Coronary artery (tissue), 2 donors: ENCODE data around the gene ZNF281.

Experiments used
- DNase-seq: peaks from one replicate; pipeline ENCODE4 v3.0.0-alpha.2; 2017; ENCODE audit warnings: low spot score
- H3K27ac ChIP-seq, 2 donors: fragments of 200-600 bp; sonication (generic); one replicate each; pipeline ENCODE4 v1.5.1; 2016 to 2019
- H3K4me3 ChIP-seq: fragments of 200-600 bp; sonication (generic); 2 replicates; pipeline ENCODE4 v1.5.1; 2016; ENCODE audit warnings: mild to moderate bottlenecking, moderate library complexity
- TF ChIP-seq, protein P1 (sequence below): fragments of 200-600 bp; sonication (generic); IDR thresholded peaks from one replicate; pipeline ENCODE4 v1.5.1; 2019; ENCODE audit warnings: antibody characterized with exemption

ZNF281 gene

GRCh38 chr1:200437556-200438203 is 27.8 kb upstream of the ZNF281 start:
- DNase-seq = no peak
- Histone ChIP-seq H3K27ac (no peak overlapping the region), H3K4me3 (peak overlapping the region; percentile 48)
- TF ChIP-seq, protein P1, sequence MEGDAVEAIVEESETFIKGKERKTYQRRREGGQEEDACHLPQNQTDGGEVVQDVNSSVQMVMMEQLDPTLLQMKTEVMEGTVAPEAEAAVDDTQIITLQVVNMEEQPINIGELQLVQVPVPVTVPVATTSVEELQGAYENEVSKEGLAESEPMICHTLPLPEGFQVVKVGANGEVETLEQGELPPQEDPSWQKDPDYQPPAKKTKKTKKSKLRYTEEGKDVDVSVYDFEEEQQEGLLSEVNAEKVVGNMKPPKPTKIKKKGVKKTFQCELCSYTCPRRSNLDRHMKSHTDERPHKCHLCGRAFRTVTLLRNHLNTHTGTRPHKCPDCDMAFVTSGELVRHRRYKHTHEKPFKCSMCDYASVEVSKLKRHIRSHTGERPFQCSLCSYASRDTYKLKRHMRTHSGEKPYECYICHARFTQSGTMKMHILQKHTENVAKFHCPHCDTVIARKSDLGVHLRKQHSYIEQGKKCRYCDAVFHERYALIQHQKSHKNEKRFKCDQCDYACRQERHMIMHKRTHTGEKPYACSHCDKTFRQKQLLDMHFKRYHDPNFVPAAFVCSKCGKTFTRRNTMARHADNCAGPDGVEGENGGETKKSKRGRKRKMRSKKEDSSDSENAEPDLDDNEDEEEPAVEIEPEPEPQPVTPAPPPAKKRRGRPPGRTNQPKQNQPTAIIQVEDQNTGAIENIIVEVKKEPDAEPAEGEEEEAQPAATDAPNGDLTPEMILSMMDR = no peak

- no peak for DNase-seq
- TF ChIP-seq, protein P1 = no peak
- Histone ChIP-seq H3K27ac (no peak overlapping the region), H3K4me3 (no peak overlapping the region)
Observed at GRCh38 chr1:200437088-200437487, 27.3 kb upstream of the ZNF281 start.

DNA sequence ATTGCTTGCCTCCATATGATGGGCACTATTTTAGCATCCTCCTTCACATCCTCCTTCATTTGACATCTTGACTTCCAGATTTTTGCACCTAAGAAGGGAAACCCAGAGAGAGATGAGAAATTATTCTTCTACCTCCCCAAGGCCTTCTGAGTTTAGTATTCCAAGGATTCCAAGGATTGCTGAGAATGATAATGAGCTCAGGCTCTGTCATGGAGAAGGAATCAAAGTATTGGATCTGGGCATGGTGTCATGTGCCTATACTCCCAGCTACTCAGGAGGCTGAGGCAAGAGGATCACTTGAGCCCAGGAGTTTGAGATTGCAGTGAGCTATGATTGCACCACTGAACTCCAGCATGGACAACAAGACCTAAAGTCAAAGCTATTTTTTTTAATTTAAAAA is 26.6 kb upstream of the ZNF281 start:
- Histone ChIP-seq H3K27ac (no peak overlapping the region), H3K4me3 (no peak overlapping the region)
- TF ChIP-seq, protein P1 = no peak
- no peak for DNase-seq

GRCh38 chr1:200435200-200435780 is 25.5 kb upstream of the ZNF281 start:
- Histone ChIP-seq H3K4me3 (no peak overlapping the region), H3K27ac (no peak overlapping the region)
- TF ChIP-seq, protein P1 = no peak
- no peak for DNase-seq

DNA sequence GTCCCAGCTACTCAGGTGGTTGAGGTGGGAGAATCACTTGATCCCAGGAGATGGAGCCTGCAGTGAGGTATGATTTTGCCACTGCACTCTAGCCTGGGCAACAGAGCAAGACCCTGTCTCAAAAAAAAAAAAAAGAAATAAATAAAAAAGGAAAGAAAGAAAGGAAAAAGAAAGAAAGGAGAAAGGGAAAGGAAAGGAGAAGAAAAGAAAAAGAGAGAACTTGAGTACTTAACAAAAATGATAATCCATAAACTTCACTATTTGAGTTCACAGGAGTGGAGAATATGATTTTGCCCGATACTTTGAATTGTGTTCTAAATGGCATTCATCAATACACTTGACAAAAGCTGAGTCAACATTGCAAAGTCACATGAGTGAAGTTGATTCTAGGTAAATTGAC is 23.8 kb upstream of the ZNF281 start:
- no peak overlapping the region for H3K27ac ChIP-seq
- no peak for DNase-seq
- TF ChIP-seq, protein P1 = no peak
- no peak overlapping the region for H3K4me3 ChIP-seq

DNA sequence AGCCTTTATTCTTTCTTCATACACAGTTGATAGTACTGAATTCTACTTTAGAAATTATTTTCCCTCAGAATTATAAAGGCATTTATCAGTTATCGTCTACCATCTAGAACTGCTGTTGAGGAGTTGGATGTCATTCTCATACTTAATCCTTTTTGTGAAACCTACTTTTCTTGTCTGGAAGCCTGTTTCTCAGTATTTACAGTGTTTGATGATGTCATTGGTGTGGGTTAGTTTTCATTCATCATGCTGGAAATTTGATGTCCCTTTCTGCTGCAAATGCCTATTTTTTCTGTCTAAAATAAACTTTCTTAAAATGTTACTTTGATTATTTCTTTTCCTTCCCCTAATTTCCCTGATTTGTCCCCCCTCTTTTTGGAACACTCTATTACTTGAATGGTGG is 22.8 kb upstream of the ZNF281 start:
- TF ChIP-seq, protein P1 = no peak
- no peak overlapping the region for H3K4me3 ChIP-seq
- no peak for DNase-seq
- no peak overlapping the region for H3K27ac ChIP-seq

DNA sequence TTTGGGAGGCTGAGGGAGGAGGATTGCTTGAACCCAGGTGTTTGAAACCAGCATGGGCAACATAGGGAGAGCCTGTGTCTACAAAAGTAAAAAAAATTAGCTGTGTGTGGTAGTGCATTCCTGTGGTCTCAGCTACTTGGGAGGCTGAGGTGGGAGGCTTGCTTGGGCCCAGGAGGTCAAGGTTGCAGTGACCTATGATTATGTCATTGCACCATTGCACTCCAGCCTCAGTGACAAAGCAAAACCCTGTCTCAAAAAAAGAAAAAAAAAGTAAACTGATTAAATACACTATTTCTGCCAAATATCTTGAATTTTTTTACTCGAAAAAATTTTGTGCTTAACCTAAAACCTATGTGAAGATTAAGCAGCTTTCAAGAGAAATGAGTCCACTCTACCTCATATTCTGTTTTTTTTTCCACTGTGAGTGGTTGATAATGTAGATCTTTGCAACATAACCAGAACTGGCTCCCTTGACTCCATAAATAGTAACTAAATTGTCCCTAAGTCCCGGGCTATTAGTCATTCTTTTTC is 19.4 kb upstream of the ZNF281 start:
- no peak for DNase-seq
- Histone ChIP-seq H3K27ac (peak overlapping the region in 1 of 2 donors; percentile 69), H3K4me3 (no peak overlapping the region)
- TF ChIP-seq, protein P1 = no peak
